Measurements from ENCODE around the gene EXOSC10.

- TF ChIP-seq CTCF (IDR thresholded peaks at IDR 0.05) = no peak
- no peak for TF ChIP-seq POLR2A (IDR thresholded peaks at IDR 0.05)
Measured at GRCh38 chr1:11064942-11065341, 34.7 kb downstream of the EXOSC10 start.

All from body of pancreas (tissue), 4 donors.